NT2/D1 (cell line): ENCODE results near the gene DNASE1.

Experiments used
- SUZ12 ChIP-seq: IDR thresholded peaks from 2 replicates; pipeline ENCODE4 v1.6.1; 2011; ENCODE audit not compliant: insufficient read length, insufficient read depth; ENCODE audit errors: extremely low read depth
- YY1 ChIP-seq: IDR thresholded peaks from 2 replicates; pipeline ENCODE4 v1.6.1; 2011; ENCODE audit not compliant: insufficient read length, insufficient read depth
- ZNF274 ChIP-seq: IDR thresholded peaks from 2 replicates; pipeline ENCODE4 v1.6.1; 2011; ENCODE audit warnings: mild to moderate bottlenecking, low read depth, low read length

- TF ChIP-seq ZNF274: no peak
- no peak for TF ChIP-seq YY1
- TF ChIP-seq SUZ12: no peak
Measured at GRCh38 chr16:3664187-3664896, 9.9 kb downstream of the DNASE1 start.
